ENCODE results near the gene PLXNB2.

PLXNB2 gene

GRCh38 chr22:50281957-50282356 lies 25.5 kb downstream of the PLXNB2 start:
- DNase-seq (ENCODE audit: insufficient read length, low spot score): no peak
- no peak for FAIRE-seq
- TF ChIP-seq CTCF (IDR thresholded peaks at IDR 0.05; ENCODE audit: insufficient read depth, missing control alignments): no peak

- DNase-seq (ENCODE audit: insufficient read length, low spot score) (no peak), FAIRE-seq (no peak)
- no peak for TF ChIP-seq CTCF (IDR thresholded peaks at IDR 0.05; ENCODE audit: insufficient read depth, missing control alignments)
These were observed 26.1 kb downstream of the PLXNB2 start for GRCh38 chr22:50281384-50281760.

GRCh38 chr22:50280708-50281383 lies 26.6 kb downstream of the PLXNB2 start:
- no peak for TF ChIP-seq CTCF (IDR thresholded peaks at IDR 0.05; ENCODE audit: insufficient read depth, missing control alignments)
- FAIRE-seq (no peak), DNase-seq (ENCODE audit: insufficient read length, low spot score) (no peak)

- no peak for TF ChIP-seq CTCF (IDR thresholded peaks at IDR 0.05; ENCODE audit: insufficient read depth, missing control alignments)
- DNase-seq (ENCODE audit: insufficient read length, low spot score) (no peak), FAIRE-seq (no peak)
These were observed 27.3 kb downstream of the PLXNB2 start for GRCh38 chr22:50280022-50280707.

GRCh38 chr22:50278956-50279619 lies 28.4 kb downstream of the PLXNB2 start:
- FAIRE-seq: no peak
- DNase-seq (ENCODE audit: insufficient read length, low spot score): no peak
- TF ChIP-seq CTCF (IDR thresholded peaks at IDR 0.05; ENCODE audit: insufficient read depth, missing control alignments): no peak

GRCh38 chr22:50278461-50278860 lies 29.0 kb downstream of the PLXNB2 start:
- no peak for TF ChIP-seq CTCF (IDR thresholded peaks at IDR 0.05; ENCODE audit: insufficient read depth, missing control alignments)
- FAIRE-seq (no peak), DNase-seq (ENCODE audit: insufficient read length, low spot score) (no peak)

GRCh38 chr22:50277761-50278160 lies 29.7 kb downstream of the PLXNB2 start:
- no peak for DNase-seq (ENCODE audit: insufficient read length, low spot score)
- FAIRE-seq: no peak
- no peak for TF ChIP-seq CTCF (IDR thresholded peaks at IDR 0.05; ENCODE audit: insufficient read depth, missing control alignments)

Data from D721Med (cell line).